C4-2B (cell line): ENCODE measurements around the gene B3GAT2.

ENCODE experiments used
- ZFX ChIP-seq: fragments of 450-650 bp; IDR thresholded peaks from 2 replicates; pipeline ENCODE4 v1.6.1; 2017
- TF ChIP-seq, protein P1 (sequence below): fragments of 450-650 bp; conservative IDR thresholded peaks from 2 replicates; pipeline ENCODE4 v1.5.1; 2017; ENCODE audit warnings: mild to moderate bottlenecking

DNA sequence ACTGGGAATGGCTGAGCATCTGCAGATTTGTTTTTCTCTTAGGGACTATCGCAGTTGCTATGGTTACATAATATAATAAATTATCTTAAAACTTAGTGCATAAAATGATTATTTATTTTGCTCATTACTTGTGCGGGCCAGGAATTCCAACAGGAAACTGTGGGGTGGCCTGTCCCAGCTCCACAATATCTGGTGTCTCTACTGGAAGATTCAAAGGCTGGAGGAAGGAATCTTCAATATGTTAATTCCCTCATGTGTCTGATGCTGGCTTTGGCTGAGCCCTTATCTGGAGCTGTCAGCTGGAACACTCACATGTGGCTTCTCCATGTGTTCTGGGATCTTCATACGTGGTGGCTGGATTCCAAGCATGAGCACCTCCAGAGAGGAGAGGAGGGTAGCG lies 23.9 kb upstream of the B3GAT2 start:
- TF ChIP-seq, protein P1, sequence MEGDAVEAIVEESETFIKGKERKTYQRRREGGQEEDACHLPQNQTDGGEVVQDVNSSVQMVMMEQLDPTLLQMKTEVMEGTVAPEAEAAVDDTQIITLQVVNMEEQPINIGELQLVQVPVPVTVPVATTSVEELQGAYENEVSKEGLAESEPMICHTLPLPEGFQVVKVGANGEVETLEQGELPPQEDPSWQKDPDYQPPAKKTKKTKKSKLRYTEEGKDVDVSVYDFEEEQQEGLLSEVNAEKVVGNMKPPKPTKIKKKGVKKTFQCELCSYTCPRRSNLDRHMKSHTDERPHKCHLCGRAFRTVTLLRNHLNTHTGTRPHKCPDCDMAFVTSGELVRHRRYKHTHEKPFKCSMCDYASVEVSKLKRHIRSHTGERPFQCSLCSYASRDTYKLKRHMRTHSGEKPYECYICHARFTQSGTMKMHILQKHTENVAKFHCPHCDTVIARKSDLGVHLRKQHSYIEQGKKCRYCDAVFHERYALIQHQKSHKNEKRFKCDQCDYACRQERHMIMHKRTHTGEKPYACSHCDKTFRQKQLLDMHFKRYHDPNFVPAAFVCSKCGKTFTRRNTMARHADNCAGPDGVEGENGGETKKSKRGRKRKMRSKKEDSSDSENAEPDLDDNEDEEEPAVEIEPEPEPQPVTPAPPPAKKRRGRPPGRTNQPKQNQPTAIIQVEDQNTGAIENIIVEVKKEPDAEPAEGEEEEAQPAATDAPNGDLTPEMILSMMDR, result no peak
- TF ChIP-seq ZFX, result no peak
